ENCODE results near the gene LURAP1L. TPM values are rescaled to one million over a fixed set of nuclear protein-coding genes. Genes with fewer than 3 reads are reported as not detected.

The LURAP1L gene
- polyA plus RNA-seq, 3 donors: not detected

DNA sequence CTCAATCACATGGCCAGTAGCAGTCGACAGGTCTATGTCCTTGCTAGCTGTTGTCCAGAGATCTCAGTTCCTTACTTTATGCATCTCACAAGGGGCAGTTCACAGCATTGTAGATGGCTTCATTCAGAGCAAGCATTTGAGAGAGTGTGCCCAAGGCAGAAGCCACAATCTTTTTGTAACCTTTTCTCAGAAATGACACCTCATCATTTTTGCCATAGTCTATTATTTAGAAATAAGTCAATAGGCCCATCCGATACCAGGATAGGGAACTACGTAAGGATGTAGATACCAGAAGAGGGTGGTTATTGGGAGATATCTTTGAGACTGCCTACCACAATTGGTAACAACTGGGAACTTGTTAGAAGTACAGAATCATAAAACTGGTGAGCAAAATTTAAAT, 37.1 kb downstream of the LURAP1L start:
- Histone ChIP-seq H3K27ac (ENCODE audit: low read depth in 1 of 2, low read length in 2 of 2) (no peak overlapping the region), H4K20me1 (ENCODE audit: insufficient read depth, low read length) (no peaks in the 10 kb centered on the region), H3K4me3 (replicated peaks in 1 of 3; ENCODE audit: low read depth in 2 of 3, low read length in 3 of 3) (no peak overlapping the region), H2AFZ (ENCODE audit: insufficient read depth, low read depth, low read length, poor library complexity, severe bottlenecking) (no peak overlapping the region), H3K9ac (ENCODE audit: insufficient read depth, low read length, poor library complexity, severe bottlenecking) (no peak overlapping the region), H3K36me3 (replicated peaks in 1 of 2; ENCODE audit: control insufficient read depth in 1 of 2, insufficient read depth in 2 of 2, low read length in 2 of 2) (no peaks in the 10 kb centered on the region), H3K4me2 (replicated peaks; ENCODE audit: extremely low read depth, low read length, poor library complexity, severe bottlenecking) (no peak overlapping the region), H3K79me2 (ENCODE audit: insufficient read depth, low read length) (no peaks in the 10 kb centered on the region), H3K4me1 (ENCODE audit: control insufficient read depth in 1 of 2, insufficient read depth in 2 of 2, low read length in 2 of 2) (no peaks in the 10 kb centered on the region), H3K9me3 (replicated peaks in 1 of 2; ENCODE audit: control insufficient read depth in 1 of 2, insufficient read depth in 1 of 2, low read length in 2 of 2) (no peaks in the 10 kb centered on the region), H3K27me3 (ENCODE audit: control insufficient read depth in 2 of 2, insufficient read depth in 2 of 2, low read length in 2 of 2) (no peaks in the 10 kb centered on the region)
- intact Hi-C loops (cut with micrococcal nuclease): no loop called here
- Mint-ChIP-seq H3K4me1 (no peaks in the 10 kb centered on the region), H3K9me3 (peaks cover 0 to 1% (median 0%) of the 10 kb centered on the region in 7 donors), H3K27me3 (ENCODE audit: low read depth in 3 of 3) (peaks cover 0 to 1% (median 0%) of the 10 kb centered on the region in 3 donors), H3K4me3 (no peak overlapping the region), H3K36me3 (no peaks in the 10 kb centered on the region), H3K27ac (no peak overlapping the region)
- 78% methylated on average over 1 of the region's 3 CpGs for WGBS (ENCODE audit: insufficient coverage)
- no peak for DNase-seq
- TF ChIP-seq, protein P1, sequence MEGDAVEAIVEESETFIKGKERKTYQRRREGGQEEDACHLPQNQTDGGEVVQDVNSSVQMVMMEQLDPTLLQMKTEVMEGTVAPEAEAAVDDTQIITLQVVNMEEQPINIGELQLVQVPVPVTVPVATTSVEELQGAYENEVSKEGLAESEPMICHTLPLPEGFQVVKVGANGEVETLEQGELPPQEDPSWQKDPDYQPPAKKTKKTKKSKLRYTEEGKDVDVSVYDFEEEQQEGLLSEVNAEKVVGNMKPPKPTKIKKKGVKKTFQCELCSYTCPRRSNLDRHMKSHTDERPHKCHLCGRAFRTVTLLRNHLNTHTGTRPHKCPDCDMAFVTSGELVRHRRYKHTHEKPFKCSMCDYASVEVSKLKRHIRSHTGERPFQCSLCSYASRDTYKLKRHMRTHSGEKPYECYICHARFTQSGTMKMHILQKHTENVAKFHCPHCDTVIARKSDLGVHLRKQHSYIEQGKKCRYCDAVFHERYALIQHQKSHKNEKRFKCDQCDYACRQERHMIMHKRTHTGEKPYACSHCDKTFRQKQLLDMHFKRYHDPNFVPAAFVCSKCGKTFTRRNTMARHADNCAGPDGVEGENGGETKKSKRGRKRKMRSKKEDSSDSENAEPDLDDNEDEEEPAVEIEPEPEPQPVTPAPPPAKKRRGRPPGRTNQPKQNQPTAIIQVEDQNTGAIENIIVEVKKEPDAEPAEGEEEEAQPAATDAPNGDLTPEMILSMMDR (IDR thresholded peaks at IDR 0.05): no peak

DNA sequence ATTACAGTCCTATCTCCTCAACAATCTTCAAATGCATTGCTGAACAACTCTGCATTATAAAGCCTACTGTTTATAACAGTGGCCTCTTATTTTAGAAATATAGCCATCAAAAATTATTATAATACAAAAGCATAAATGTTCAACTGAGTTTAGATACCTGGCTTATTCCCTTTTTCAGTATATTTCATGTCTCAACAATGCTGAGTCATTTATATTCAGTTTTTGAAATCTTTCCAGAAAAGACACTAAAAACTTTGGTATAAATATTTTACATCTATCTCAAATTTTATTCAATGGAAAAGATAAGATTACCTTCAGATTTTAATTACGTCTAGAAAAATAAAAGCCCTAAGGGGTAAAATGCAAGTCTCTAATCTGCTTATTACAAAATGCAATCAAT, 37.9 kb downstream of the LURAP1L start:
- H4K20me1 ChIP-seq (ENCODE audit: insufficient read depth, low read length): no peaks in the 10 kb centered on the region
- Mint-ChIP-seq H3K4me3 (no peak overlapping the region), H3K4me1 (no peaks in the 10 kb centered on the region), H3K27me3 (ENCODE audit: low read depth in 3 of 3) (no peaks in the 10 kb centered on the region), H3K27ac (no peak overlapping the region), H3K9me3 (peaks cover 0 to 1% (median 0%) of the 10 kb centered on the region in 7 donors), H3K36me3 (no peaks in the 10 kb centered on the region)
- no peaks in the 10 kb centered on the region for H3K27me3 ChIP-seq (ENCODE audit: control insufficient read depth in 2 of 2, insufficient read depth in 2 of 2, low read length in 2 of 2)
- H3K27ac ChIP-seq (ENCODE audit: low read depth in 1 of 2, low read length in 2 of 2): no peak overlapping the region
- no peaks in the 10 kb centered on the region for H3K4me1 ChIP-seq (ENCODE audit: control insufficient read depth in 1 of 2, insufficient read depth in 2 of 2, low read length in 2 of 2)
- WGBS (ENCODE audit: insufficient coverage): no CpG with 5 or more reads among the region's 1 CpG
- H3K79me2 ChIP-seq (ENCODE audit: insufficient read depth, low read length): no peaks in the 10 kb centered on the region
- no peak overlapping the region for H3K4me3 ChIP-seq (replicated peaks in 1 of 3; ENCODE audit: low read depth in 2 of 3, low read length in 3 of 3)
- TF ChIP-seq, protein P1 (IDR thresholded peaks at IDR 0.05): no peak
- no peak for DNase-seq
- intact Hi-C loops (cut with micrococcal nuclease): no loop called here
- H2AFZ ChIP-seq (ENCODE audit: insufficient read depth, low read depth, low read length, poor library complexity, severe bottlenecking): no peak overlapping the region
- no peak overlapping the region for H3K4me2 ChIP-seq (replicated peaks; ENCODE audit: extremely low read depth, low read length, poor library complexity, severe bottlenecking)
- H3K9me3 ChIP-seq (replicated peaks in 1 of 2; ENCODE audit: control insufficient read depth in 1 of 2, insufficient read depth in 1 of 2, low read length in 2 of 2): no peaks in the 10 kb centered on the region
- no peak overlapping the region for H3K9ac ChIP-seq (ENCODE audit: insufficient read depth, low read length, poor library complexity, severe bottlenecking)
- no peaks in the 10 kb centered on the region for H3K36me3 ChIP-seq (replicated peaks in 1 of 2; ENCODE audit: control insufficient read depth in 1 of 2, insufficient read depth in 2 of 2, low read length in 2 of 2)
